ENCODE results near the gene ALDH8A1. TPM values are rescaled to one million over a fixed set of nuclear protein-coding genes. Genes with fewer than 3 reads are reported as not detected.

The ALDH8A1 gene
- total and polyA plus RNA-seq, 2 of the 8 experiments (the other 6 are each of a cell fraction or from before 2014, with no cell fraction given), result 0.08 to 0.28 TPM

DNA sequence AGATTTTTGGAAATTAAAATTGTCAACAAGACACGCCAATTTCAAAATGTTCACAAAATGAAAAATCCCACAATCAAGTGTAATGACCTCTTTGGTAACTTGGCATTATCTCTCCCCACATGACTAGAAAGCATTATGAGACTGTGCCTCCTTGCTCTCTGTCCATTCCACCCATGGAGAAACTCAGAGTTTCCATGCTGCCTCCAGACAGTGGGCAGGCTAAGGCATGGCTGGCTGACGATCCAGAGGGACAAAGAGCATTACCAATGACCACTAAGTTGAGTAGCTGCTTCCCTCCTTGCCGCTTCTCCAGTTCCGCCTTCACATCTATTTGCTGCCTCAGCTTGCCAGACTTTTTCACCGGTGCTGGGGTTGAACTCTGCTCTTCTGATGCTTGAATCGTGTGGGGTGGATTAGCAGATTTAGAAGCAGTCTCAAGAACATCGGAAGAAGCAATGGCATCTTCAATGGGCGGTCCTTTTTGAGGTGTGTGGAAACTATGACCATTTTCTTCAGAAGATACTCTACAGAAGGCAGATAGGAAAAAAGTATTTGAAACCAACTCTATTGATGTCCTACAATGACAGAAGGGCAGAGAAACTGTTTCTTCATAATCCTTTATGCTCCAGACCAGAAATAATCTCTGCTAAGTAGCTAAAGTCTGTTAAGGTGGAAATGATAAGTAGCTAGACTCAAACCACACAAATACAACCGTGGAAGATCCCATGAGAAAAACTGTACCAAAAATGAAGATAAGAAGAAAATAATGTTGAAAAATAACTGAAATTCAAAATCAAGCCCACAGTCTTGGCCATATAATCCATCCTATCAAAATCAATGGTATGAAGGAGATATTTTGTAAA, 47.5 kb upstream of the ALDH8A1 start (continued):
- TF ChIP-seq, protein P1, sequence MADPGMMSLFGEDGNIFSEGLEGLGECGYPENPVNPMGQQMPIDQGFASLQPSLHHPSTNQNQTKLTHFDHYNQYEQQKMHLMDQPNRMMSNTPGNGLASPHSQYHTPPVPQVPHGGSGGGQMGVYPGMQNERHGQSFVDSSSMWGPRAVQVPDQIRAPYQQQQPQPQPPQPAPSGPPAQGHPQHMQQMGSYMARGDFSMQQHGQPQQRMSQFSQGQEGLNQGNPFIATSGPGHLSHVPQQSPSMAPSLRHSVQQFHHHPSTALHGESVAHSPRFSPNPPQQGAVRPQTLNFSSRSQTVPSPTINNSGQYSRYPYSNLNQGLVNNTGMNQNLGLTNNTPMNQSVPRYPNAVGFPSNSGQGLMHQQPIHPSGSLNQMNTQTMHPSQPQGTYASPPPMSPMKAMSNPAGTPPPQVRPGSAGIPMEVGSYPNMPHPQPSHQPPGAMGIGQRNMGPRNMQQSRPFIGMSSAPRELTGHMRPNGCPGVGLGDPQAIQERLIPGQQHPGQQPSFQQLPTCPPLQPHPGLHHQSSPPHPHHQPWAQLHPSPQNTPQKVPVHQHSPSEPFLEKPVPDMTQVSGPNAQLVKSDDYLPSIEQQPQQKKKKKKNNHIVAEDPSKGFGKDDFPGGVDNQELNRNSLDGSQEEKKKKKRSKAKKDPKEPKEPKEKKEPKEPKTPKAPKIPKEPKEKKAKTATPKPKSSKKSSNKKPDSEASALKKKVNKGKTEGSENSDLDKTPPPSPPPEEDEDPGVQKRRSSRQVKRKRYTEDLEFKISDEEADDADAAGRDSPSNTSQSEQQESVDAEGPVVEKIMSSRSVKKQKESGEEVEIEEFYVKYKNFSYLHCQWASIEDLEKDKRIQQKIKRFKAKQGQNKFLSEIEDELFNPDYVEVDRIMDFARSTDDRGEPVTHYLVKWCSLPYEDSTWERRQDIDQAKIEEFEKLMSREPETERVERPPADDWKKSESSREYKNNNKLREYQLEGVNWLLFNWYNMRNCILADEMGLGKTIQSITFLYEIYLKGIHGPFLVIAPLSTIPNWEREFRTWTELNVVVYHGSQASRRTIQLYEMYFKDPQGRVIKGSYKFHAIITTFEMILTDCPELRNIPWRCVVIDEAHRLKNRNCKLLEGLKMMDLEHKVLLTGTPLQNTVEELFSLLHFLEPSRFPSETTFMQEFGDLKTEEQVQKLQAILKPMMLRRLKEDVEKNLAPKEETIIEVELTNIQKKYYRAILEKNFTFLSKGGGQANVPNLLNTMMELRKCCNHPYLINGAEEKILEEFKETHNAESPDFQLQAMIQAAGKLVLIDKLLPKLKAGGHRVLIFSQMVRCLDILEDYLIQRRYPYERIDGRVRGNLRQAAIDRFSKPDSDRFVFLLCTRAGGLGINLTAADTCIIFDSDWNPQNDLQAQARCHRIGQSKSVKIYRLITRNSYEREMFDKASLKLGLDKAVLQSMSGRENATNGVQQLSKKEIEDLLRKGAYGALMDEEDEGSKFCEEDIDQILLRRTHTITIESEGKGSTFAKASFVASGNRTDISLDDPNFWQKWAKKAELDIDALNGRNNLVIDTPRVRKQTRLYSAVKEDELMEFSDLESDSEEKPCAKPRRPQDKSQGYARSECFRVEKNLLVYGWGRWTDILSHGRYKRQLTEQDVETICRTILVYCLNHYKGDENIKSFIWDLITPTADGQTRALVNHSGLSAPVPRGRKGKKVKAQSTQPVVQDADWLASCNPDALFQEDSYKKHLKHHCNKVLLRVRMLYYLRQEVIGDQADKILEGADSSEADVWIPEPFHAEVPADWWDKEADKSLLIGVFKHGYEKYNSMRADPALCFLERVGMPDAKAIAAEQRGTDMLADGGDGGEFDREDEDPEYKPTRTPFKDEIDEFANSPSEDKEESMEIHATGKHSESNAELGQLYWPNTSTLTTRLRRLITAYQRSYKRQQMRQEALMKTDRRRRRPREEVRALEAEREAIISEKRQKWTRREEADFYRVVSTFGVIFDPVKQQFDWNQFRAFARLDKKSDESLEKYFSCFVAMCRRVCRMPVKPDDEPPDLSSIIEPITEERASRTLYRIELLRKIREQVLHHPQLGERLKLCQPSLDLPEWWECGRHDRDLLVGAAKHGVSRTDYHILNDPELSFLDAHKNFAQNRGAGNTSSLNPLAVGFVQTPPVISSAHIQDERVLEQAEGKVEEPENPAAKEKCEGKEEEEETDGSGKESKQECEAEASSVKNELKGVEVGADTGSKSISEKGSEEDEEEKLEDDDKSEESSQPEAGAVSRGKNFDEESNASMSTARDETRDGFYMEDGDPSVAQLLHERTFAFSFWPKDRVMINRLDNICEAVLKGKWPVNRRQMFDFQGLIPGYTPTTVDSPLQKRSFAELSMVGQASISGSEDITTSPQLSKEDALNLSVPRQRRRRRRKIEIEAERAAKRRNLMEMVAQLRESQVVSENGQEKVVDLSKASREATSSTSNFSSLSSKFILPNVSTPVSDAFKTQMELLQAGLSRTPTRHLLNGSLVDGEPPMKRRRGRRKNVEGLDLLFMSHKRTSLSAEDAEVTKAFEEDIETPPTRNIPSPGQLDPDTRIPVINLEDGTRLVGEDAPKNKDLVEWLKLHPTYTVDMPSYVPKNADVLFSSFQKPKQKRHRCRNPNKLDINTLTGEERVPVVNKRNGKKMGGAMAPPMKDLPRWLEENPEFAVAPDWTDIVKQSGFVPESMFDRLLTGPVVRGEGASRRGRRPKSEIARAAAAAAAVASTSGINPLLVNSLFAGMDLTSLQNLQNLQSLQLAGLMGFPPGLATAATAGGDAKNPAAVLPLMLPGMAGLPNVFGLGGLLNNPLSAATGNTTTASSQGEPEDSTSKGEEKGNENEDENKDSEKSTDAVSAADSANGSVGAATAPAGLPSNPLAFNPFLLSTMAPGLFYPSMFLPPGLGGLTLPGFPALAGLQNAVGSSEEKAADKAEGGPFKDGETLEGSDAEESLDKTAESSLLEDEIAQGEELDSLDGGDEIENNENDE (IDR thresholded peaks at IDR 0.05; ENCODE audit: insufficient replicate concordance, low read length), result no peak
- TF ChIP-seq, protein P2, sequence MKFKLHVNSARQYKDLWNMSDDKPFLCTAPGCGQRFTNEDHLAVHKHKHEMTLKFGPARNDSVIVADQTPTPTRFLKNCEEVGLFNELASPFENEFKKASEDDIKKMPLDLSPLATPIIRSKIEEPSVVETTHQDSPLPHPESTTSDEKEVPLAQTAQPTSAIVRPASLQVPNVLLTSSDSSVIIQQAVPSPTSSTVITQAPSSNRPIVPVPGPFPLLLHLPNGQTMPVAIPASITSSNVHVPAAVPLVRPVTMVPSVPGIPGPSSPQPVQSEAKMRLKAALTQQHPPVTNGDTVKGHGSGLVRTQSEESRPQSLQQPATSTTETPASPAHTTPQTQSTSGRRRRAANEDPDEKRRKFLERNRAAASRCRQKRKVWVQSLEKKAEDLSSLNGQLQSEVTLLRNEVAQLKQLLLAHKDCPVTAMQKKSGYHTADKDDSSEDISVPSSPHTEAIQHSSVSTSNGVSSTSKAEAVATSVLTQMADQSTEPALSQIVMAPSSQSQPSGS (IDR thresholded peaks at IDR 0.05; ENCODE audit: low read length), result no peak
- TF ChIP-seq EZH2 (IDR thresholded peaks at IDR 0.05; ENCODE audit: low read depth, low read length, severe bottlenecking), result no peak
- TF ChIP-seq, protein P3, sequence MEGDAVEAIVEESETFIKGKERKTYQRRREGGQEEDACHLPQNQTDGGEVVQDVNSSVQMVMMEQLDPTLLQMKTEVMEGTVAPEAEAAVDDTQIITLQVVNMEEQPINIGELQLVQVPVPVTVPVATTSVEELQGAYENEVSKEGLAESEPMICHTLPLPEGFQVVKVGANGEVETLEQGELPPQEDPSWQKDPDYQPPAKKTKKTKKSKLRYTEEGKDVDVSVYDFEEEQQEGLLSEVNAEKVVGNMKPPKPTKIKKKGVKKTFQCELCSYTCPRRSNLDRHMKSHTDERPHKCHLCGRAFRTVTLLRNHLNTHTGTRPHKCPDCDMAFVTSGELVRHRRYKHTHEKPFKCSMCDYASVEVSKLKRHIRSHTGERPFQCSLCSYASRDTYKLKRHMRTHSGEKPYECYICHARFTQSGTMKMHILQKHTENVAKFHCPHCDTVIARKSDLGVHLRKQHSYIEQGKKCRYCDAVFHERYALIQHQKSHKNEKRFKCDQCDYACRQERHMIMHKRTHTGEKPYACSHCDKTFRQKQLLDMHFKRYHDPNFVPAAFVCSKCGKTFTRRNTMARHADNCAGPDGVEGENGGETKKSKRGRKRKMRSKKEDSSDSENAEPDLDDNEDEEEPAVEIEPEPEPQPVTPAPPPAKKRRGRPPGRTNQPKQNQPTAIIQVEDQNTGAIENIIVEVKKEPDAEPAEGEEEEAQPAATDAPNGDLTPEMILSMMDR (IDR thresholded peaks at IDR 0.05; ENCODE audit: control extremely low read depth in 1 of 3, insufficient read depth in 1 of 3, low read depth in 1 of 3, low read length in 3 of 3), result no peak
